SK-N-MC (cell line): ENCODE data around the gene MRPL48.
"Not testable (repeated sequence)": the region's sequence is repeated elsewhere in the genome, so short reads cannot be mapped to it uniquely, and the experiment has no call there.

ENCODE experiments used
- DNase-seq: peaks from one replicate; pipeline ENCODE4 v3.0.0-alpha.2; 2011; ENCODE audit warnings: low read depth, low spot score
- H3K27ac ChIP-seq: fragments of 200-600 bp; sonication (generic); 2 replicates; pipeline ENCODE4 v1.5.1; 2016; ENCODE audit warnings: mixed run types
- H3K36me3 ChIP-seq: fragments of 200-600 bp; sonication (generic); 2 replicates; pipeline ENCODE4 v1.6.1; 2017; ENCODE audit warnings: antibody characterized with exemption, low read length, mixed read lengths; ENCODE audit not compliant: insufficient read depth
- H3K4me3 ChIP-seq: fragments of 200-600 bp; sonication (generic); 2 replicates; pipeline ENCODE4 v1.5.1; 2016
- H3K9ac ChIP-seq: fragments of 200-600 bp; sonication (generic); 2 replicates; pipeline ENCODE4 v1.8.0; 2017; ENCODE audit warnings: mixed run types, mixed read lengths; ENCODE audit not compliant: insufficient read length
- H3K9me3 ChIP-seq: fragments of 200-600 bp; sonication (generic); 2 replicates; pipeline ENCODE4 v1.6.1; 2017; ENCODE audit warnings: low read depth, mild to moderate bottlenecking, antibody characterized with exemption, low read length, moderate library complexity, mixed read lengths
- EZH2 ChIP-seq: fragments of 200-600 bp; sonication (generic); IDR thresholded peaks from one replicate; pipeline ENCODE4 v1.6.1; 2017; ENCODE audit warnings: antibody characterized with exemption
- FOXP2 ChIP-seq: optimal IDR thresholded peaks from 2 replicates; pipeline ENCODE3; 2011; ENCODE audit warnings: mild to moderate bottlenecking, moderate library complexity; ENCODE audit not compliant: insufficient read depth; ENCODE audit errors: extremely low read length, control extremely low read depth
- POLR2AphosphoS5 ChIP-seq: IDR thresholded peaks from 2 replicates; pipeline ENCODE4 v1.6.1; 2012; ENCODE audit warnings: mild to moderate bottlenecking, low read depth, low read length, borderline replicate concordance

MRPL48 gene

DNA sequence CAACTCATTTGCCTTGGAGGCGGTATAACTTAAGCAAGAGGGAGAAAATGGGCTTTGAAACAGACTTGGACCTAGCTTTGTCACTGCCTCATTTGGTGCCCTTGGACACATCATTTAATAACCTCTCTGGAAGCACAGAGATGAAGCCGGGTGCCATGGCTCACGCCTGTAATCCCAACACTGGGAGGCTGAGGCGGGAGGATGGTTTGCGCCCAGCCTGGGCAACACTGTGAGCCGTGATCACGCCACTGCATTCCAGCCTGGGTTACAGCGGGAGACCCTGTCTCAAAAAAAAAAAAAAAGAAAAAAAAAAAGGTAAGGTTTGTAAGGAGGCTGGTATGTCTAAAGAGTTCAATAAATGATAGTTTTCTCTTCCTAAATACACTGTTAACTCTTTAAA lies 88.2 kb downstream of the MRPL48 start:
- no peak for DNase-seq
- peaks cover 48% of the 10 kb centered on the region for H3K36me3 ChIP-seq
- H3K4me3 ChIP-seq, result peak overlapping the region; percentile 88
- H3K9ac ChIP-seq, result peak overlapping the region; percentile 94
- TF ChIP-seq EZH2, result no peak
- TF ChIP-seq FOXP2, result no peak
- no peak for TF ChIP-seq POLR2AphosphoS5
- H3K27ac ChIP-seq, result peak overlapping the region; percentile 99
- no peaks in the 10 kb centered on the region for H3K9me3 ChIP-seq

- Histone ChIP-seq H3K36me3 (peaks cover 43% of the 10 kb centered on the region), H3K9me3 (no peaks in the 10 kb centered on the region), H3K4me3 (peak within 1 kb of the TSS; percentile 88), H3K9ac (peak within 1 kb of the TSS; percentile 94), H3K27ac (peak within 1 kb of the TSS; percentile 99)
- no peak for TF ChIP-seq FOXP2
- peak; percentile 92 for TF ChIP-seq POLR2AphosphoS5
- DNase-seq, result peak; percentile 91
Measured at GRCh38 chr11:73876424-73877310, 89.0 kb downstream of the MRPL48 start, which contains the start of the genes COA4 and PAAF1. COA4 (minus strand) TSS chr11:73876846; CDS start chr11:73873378, 3,468 bp downstream. PAAF1 (plus strand) TSS chr11:73876999; CDS start chr11:73877022, 23 bp downstream.

DNA sequence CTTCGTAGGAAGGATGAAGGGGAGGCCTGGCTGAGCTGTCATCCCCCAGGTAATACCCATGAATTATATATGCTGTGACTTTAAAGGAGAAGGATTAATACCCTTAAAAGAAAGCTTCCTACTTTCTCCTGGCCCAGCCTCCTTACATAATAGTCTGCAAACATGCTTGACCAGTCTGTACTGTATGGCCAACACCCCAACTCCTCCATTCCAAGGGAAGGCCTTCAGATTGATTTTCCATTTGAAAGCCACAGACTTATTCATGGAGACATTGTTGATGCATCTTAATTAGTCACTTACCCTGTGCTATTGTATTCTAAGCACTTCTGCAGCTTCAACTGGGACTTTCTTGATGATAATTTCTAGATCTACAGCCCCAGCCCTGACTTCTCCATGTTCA lies 91.1 kb downstream of the MRPL48 start:
- no peak for DNase-seq
- Histone ChIP-seq H3K36me3 (peaks cover 26% of the 10 kb centered on the region), H3K9me3 (no peaks in the 10 kb centered on the region), H3K9ac (no peak overlapping the region), H3K27ac (no peak overlapping the region), H3K4me3 (no peak overlapping the region)
- TF ChIP-seq FOXP2 (no peak), POLR2AphosphoS5 (peak; percentile 21; the same call in 1 of the 2 replicates), EZH2 (no peak)

- H3K27ac ChIP-seq, H3K9me3 ChIP-seq, H3K9ac ChIP-seq, H3K4me3 ChIP-seq, DNase-seq: not testable (repeated sequence)
- H3K36me3 ChIP-seq, result peaks cover 10% of the 10 kb centered on the region
Measured at GRCh38 chr11:73880449-73880848, 92.8 kb downstream of the MRPL48 start.

- no peak for DNase-seq
- Histone ChIP-seq H3K36me3 (peaks cover 20% of the 10 kb centered on the region), H3K9ac (no peak overlapping the region), H3K27ac (no peak overlapping the region), H3K4me3 (no peak overlapping the region), H3K9me3 (no peaks in the 10 kb centered on the region)
- no peak for TF ChIP-seq EZH2
- TF ChIP-seq FOXP2, result no peak
- no peak for TF ChIP-seq POLR2AphosphoS5
Measured at GRCh38 chr11:73883856-73884255, 96.2 kb downstream of the MRPL48 start.

GRCh38 chr11:73888244-73888643 lies 100.6 kb downstream of the MRPL48 start:
- Histone ChIP-seq H3K36me3 (peaks cover 28% of the 10 kb centered on the region), H3K27ac (no peak overlapping the region), H3K9me3 (no peaks in the 10 kb centered on the region), H3K4me3 (no peak overlapping the region), H3K9ac (no peak overlapping the region)
- TF ChIP-seq EZH2, result no peak
- TF ChIP-seq POLR2AphosphoS5, result no peak
- TF ChIP-seq FOXP2, result no peak
- no peak for DNase-seq

- H3K36me3 ChIP-seq, result peaks cover 25% of the 10 kb centered on the region
- no peaks in the 10 kb centered on the region for H3K9me3 ChIP-seq
- DNase-seq, result no peak
- no peak overlapping the region for H3K9ac ChIP-seq
- TF ChIP-seq EZH2 (no peak), FOXP2 (no peak), POLR2AphosphoS5 (no peak)
- H3K4me3 ChIP-seq, result no peak overlapping the region
- H3K27ac ChIP-seq, result no peak overlapping the region
Measured at GRCh38 chr11:73889019-73889418, 101.3 kb downstream of the MRPL48 start.

DNA sequence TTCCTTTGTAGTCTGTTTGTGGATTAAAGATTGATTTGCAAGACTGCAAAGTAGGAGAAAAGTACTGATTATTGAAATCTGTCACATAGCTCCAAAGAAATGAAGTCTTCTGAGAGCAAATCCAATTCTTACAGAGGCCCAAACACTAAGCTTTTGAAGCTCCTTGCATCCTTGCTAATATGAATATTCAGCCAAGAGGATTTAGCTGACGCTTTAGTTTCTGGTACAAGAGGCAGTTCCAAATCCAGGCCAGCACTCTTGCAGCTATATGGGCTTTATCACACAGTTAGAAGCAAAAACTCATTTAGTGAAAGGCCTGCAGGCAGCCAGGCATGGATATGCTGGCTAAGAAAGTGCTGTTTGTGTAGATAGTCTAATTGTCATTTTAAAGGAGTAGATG lies 101.9 kb downstream of the MRPL48 start:
- TF ChIP-seq EZH2, result no peak
- TF ChIP-seq FOXP2, result no peak
- TF ChIP-seq POLR2AphosphoS5, result no peak
- no peak overlapping the region for H3K27ac ChIP-seq
- DNase-seq, result no peak
- no peak overlapping the region for H3K4me3 ChIP-seq
- H3K36me3 ChIP-seq, result peaks cover 25% of the 10 kb centered on the region
- no peaks in the 10 kb centered on the region for H3K9me3 ChIP-seq
- no peak overlapping the region for H3K9ac ChIP-seq

DNA sequence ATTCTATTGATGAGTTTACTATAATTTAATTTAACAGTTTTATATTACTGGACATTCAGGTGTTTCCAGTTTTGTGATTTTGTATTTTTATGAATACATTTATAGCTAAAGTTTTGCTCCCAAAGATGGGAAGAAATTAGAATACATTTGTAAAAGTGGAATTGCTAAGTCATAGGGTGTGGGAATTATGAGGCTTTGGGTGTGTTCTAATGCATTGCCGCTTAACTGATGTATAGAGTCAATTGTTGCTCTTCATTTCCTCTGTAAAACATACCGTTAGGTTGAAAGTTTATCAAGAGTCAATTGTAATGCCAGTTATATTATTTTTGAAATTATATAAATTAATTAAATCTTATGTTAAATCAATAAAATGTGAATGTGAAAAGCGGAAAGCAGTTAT lies 105.4 kb downstream of the MRPL48 start:
- Histone ChIP-seq H3K4me3 (no peak overlapping the region), H3K9ac (no peak overlapping the region), H3K36me3 (peaks cover 16% of the 10 kb centered on the region), H3K27ac (no peak overlapping the region), H3K9me3 (no peaks in the 10 kb centered on the region)
- no peak for DNase-seq
- TF ChIP-seq POLR2AphosphoS5 (no peak), FOXP2 (no peak), EZH2 (no peak)
